Transverse colon (tissue), 4 donors: ENCODE data around the gene ATP6V1C2. TPM values are rescaled to one million over a fixed set of nuclear protein-coding genes. Genes with fewer than 3 reads are reported as not detected.

Experiments
- DNase-seq: peaks from one replicate; pipeline ENCODE4 v3.0.0-alpha.2; 2019
- H3K27ac ChIP-seq, 4 donors: fragments of 200-600 bp; sonication (generic); 2 replicates each; pipeline ENCODE4 v1.5.1; 2016 to 2018; ENCODE audit warnings: inconsistent platforms in 4 of 4
- H3K27me3 ChIP-seq: fragments of 200-600 bp; sonication (generic); 2 replicates; pipeline ENCODE4 v1.5.1; 2017; ENCODE audit warnings: inconsistent platforms
- H3K36me3 ChIP-seq, 4 donors: fragments of 200-600 bp; sonication (generic); 2 replicates each; pipeline ENCODE4 v1.5.1; 2017 to 2019; ENCODE audit warnings: inconsistent platforms in 4 of 4
- H3K4me1 ChIP-seq, 4 donors: fragments of 200-600 bp; sonication (generic); 2 replicates each; pipeline ENCODE4 v1.5.1; 2017 to 2020; ENCODE audit warnings: inconsistent platforms in 4 of 4
- H3K4me3 ChIP-seq, 4 donors: fragments of 200-600 bp; sonication (generic); 1 replicate in 1 of 4; 2 replicates in 3 of 4; pipeline versions ENCODE4 v1.5.1 to v1.6.1; 2017 to 2019; ENCODE audit warnings: inconsistent platforms in 4 of 4
- H3K9me3 ChIP-seq, 2 donors: fragments of 200-600 bp; sonication (generic); 2 replicates each; pipeline ENCODE4 v1.5.1; 2017 to 2019; ENCODE audit warnings: inconsistent platforms in 2 of 2
- CTCF ChIP-seq, 5 experiments: fragments of 200-600 bp in 3 of 5; fragments of 450-650 bp in 2 of 5; sonication (generic) in 3 of 5; IDR thresholded peaks; 1 replicate in 2 of 5; 2 replicates in 3 of 5; pipeline ENCODE4 v1.5.1; 2016 to 2017; ENCODE audit warnings: antibody characterized with exemption in 5 of 5, inconsistent platforms in 3 of 5, mild to moderate bottlenecking in 2 of 5, moderate library complexity in 1 of 5
- EP300 ChIP-seq: sonication (generic); formaldehyde crosslinking; IDR thresholded peaks from one replicate; pipeline ENCODE4 v1.6.1; 2017; ENCODE audit warnings: antibody characterized with exemption, low read depth
- POLR2A ChIP-seq: fragments of 450-650 bp; IDR thresholded peaks from one replicate; pipeline ENCODE4 v1.6.1; 2016; ENCODE audit warnings: antibody characterized with exemption, mild to moderate bottlenecking, moderate library complexity
- POLR2AphosphoS5 ChIP-seq, 3 donors: sonication (generic); formaldehyde crosslinking; IDR thresholded peaks; one replicate each; pipeline ENCODE4 v1.6.1; 2016; ENCODE audit warnings: antibody characterized with exemption in 3 of 3
- WGBS, 2 donors: methylation state at CpG; one replicate each; pipeline ENCODE4 v1.1.5; 2018; ENCODE audit warnings: low coverage in 1 of 2; 5-methylcytosine and 5-hydroxymethylcytosine counted together
- in situ Hi-C, 4 donors: fragments of 200-750 bp; cut with MboI; loops; one replicate each; pipeline versions ENCODE4 v1.15.0 to v1.15.1; 2017; ENCODE audit warnings: low sequenced_read_pairs in 3 of 4, low pct_ligation_motif_present in 1 of 4, low pct_unique_long_range_greater_than_20kb in 1 of 4
- intact Hi-C: fragments of 100-400 bp; cut with DNase I; formaldehyde crosslinking; loops from one replicate; pipeline ENCODE4 v1.15.1; 2023; ENCODE audit warnings: low total_unique reads
- total RNA-seq, 4 donors: library from RNA; depleted of rRNA; stranded (reverse); fragments of >200 nt; gene quantifications; one replicate each; pipeline ENCODE4 v1.1.0, GENCODE V29; 2016

ATP6V1C2 gene
- 10 to 100 TPM in 1 of 4 donors, 1 to 10 TPM in 1, under 1 TPM in 2; 0.48 to 43.0 (median 1.2) TPM for total RNA-seq

- no peak for TF ChIP-seq POLR2AphosphoS5 (IDR thresholded peaks at IDR 0.05)
- no peak for TF ChIP-seq CTCF (IDR thresholded peaks at IDR 0.05)
- TF ChIP-seq POLR2A, result no peak
- TF ChIP-seq EP300, result no peak
- Histone ChIP-seq H3K27me3 (peaks cover 67% of the 10 kb centered on the region), H3K4me3 (peak within 1 kb of the TSS; percentile 10 to 63 (median 52)), H3K27ac (peak within 1 kb of the TSS in 1 of 4 donors; percentile 60), H3K4me1 (peaks cover 0 to 25% (median 14%) of the 10 kb centered on the region in 4 donors), H3K9me3 (no peaks in the 10 kb centered on the region), H3K36me3 (no peaks in the 10 kb centered on the region)
- WGBS, 2 donors, result 0 to 3% methylated on average over 1 to 55 of the region's 99 CpGs
- peak; percentile 78 for DNase-seq
- intact Hi-C loops (no loop called here), in situ Hi-C loops (no loop called here)
Measured at GRCh38 chr2:10721396-10722251, at the start of gene ATP6V1C2. Gene ATP6V1C2, plus strand, starts transcription at chr2:10721630. Its CDS starts 1,220 bp downstream, at chr2:10722850.

DNA sequence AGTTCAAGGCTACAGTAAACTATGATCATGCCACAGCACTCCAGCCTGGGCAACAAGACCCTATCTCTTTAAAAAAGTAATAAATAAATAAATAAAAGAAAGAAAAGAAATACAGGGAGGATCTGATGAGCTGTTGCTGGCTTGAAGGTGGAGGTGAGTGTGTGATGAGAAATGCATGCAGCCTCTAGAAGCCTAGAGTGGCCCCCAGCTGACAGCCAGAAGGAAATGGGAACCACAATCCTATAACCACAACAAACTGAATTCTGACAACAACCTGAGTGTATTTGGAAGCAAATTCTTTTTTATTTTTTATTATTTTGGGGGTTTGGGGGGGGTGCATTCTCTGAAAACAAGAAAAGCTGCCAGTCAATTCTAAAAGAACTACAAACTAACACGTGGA lies 46.3 kb upstream of the ATP6V1C2 start:
- H3K4me1 ChIP-seq, result no peaks in the 10 kb centered on the region
- no peaks in the 10 kb centered on the region for H3K9me3 ChIP-seq
- DNase-seq, result no peak
- H3K4me3 ChIP-seq, result no peak overlapping the region
- H3K27me3 ChIP-seq, result no peaks in the 10 kb centered on the region
- TF ChIP-seq POLR2A, result no peak
- no peak for TF ChIP-seq EP300
- no peak for TF ChIP-seq POLR2AphosphoS5 (IDR thresholded peaks at IDR 0.05)
- no peak for TF ChIP-seq CTCF (IDR thresholded peaks at IDR 0.05)
- in situ Hi-C loops, result no loop called here
- intact Hi-C loops, result no loop called here
- no peak overlapping the region for H3K27ac ChIP-seq
- peaks cover 0 to 32% (median 12%) of the 10 kb centered on the region in 4 donors for H3K36me3 ChIP-seq
- 57 to 82% methylated on average over 1 of the region's 1 CpG for WGBS, 2 donors

GRCh38 chr2:10678225-10678624 lies 43.2 kb upstream of the ATP6V1C2 start:
- in situ Hi-C loops, result no loop called here
- WGBS, 2 donors, result 100% methylated on average over 1 of the region's 1 CpG
- Histone ChIP-seq H3K4me3 (no peak overlapping the region), H3K9me3 (no peaks in the 10 kb centered on the region), H3K4me1 (no peaks in the 10 kb centered on the region), H3K27ac (no peak overlapping the region), H3K27me3 (no peaks in the 10 kb centered on the region), H3K36me3 (peaks cover 0 to 24% (median 8%) of the 10 kb centered on the region in 4 donors)
- intact Hi-C loops, result no loop called here
- TF ChIP-seq EP300 (no peak), CTCF (IDR thresholded peaks at IDR 0.05) (peak in 2 of 5 experiments; percentile 19 to 27), POLR2AphosphoS5 (IDR thresholded peaks at IDR 0.05) (no peak), POLR2A (no peak)
- no peak for DNase-seq

GRCh38 chr2:10680214-10680613 lies 41.2 kb upstream of the ATP6V1C2 start:
- Histone ChIP-seq H3K36me3 (peaks cover 0 to 16% (median 8%) of the 10 kb centered on the region in 4 donors), H3K4me1 (no peaks in the 10 kb centered on the region), H3K27me3 (no peaks in the 10 kb centered on the region), H3K27ac (no peak overlapping the region), H3K4me3 (no peak overlapping the region), H3K9me3 (no peaks in the 10 kb centered on the region)
- in situ Hi-C loops, result no loop called here
- intact Hi-C loops, result no loop called here
- DNase-seq, result no peak
- WGBS, 2 donors, result 78 to 96% methylated on average over 1 of the region's 1 CpG
- TF ChIP-seq POLR2AphosphoS5 (IDR thresholded peaks at IDR 0.05) (no peak), CTCF (IDR thresholded peaks at IDR 0.05) (no peak), EP300 (no peak), POLR2A (no peak)
